Subcutaneous adipose tissue (tissue), 4 donors: ENCODE results near the gene LIMK1. TPM values are rescaled to one million over a fixed set of nuclear protein-coding genes. Genes with fewer than 3 reads are reported as not detected.

Experiments used
- total RNA-seq, 4 donors: library from RNA; depleted of rRNA; stranded (reverse); fragments of >200 nt; gene quantifications; one replicate each; pipeline ENCODE4 v1.1.0, GENCODE V29; 2016
- TF ChIP-seq, protein P1 (sequence below): fragments of 450-650 bp; IDR thresholded peaks from one replicate; pipeline ENCODE4 v1.5.1; 2016; ENCODE audit warnings: low read depth, mild to moderate bottlenecking, control low read depth, antibody characterized with exemption, moderate library complexity

Gene LIMK1
- total RNA-seq, 4 donors from 2014 or later = 6.4 to 37.6 (median 9.8) TPM

DNA sequence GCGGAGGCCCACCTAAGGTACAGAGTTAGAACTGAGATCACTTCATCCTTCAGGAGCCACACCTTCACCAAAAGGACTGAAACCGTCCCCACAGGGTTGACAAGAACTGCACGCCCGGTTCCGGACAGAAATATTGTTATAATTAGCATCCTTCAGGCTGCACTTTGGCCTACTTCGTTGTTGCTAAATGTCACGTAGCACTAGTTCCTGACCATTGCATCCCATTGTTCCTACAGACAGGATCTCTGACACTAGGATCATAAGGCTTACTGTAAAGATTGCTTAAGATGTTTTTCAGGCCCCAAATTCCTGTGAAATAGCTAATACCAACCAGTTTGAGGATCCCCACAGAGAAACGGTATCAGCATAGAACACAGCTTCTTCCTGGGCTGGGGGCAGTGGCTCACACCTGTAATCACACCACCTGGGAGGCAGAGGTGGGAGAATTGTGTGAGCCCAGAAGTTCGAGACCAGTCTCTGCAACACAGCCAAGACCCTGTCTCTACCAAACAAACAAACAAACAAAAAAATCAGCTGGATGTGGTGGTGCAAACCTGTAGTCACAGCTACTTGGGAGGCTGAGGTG, 72.3 kb downstream of the LIMK1 start:
- TF ChIP-seq, protein P1, sequence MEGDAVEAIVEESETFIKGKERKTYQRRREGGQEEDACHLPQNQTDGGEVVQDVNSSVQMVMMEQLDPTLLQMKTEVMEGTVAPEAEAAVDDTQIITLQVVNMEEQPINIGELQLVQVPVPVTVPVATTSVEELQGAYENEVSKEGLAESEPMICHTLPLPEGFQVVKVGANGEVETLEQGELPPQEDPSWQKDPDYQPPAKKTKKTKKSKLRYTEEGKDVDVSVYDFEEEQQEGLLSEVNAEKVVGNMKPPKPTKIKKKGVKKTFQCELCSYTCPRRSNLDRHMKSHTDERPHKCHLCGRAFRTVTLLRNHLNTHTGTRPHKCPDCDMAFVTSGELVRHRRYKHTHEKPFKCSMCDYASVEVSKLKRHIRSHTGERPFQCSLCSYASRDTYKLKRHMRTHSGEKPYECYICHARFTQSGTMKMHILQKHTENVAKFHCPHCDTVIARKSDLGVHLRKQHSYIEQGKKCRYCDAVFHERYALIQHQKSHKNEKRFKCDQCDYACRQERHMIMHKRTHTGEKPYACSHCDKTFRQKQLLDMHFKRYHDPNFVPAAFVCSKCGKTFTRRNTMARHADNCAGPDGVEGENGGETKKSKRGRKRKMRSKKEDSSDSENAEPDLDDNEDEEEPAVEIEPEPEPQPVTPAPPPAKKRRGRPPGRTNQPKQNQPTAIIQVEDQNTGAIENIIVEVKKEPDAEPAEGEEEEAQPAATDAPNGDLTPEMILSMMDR = no peak

DNA sequence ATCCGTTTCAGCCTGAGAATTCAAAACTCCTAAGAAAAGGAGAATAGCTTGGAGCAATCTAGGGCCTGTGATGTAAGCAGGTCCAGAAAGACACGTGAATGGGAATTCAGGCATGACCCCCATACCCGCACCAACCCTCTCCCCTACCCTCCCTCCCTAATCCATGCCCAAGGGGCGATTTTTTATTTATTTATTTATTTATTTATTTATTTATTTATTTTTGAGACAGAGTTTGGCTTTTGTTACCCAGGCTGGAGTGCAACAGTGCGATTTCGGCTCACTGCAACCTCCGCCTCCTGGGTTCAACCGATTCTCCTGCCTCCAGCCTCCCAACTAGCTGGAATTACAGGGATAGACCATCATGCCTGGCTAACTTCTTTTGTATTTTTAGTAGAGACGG, 74.0 kb downstream of the LIMK1 start:
- TF ChIP-seq, protein P1 = no peak

DNA sequence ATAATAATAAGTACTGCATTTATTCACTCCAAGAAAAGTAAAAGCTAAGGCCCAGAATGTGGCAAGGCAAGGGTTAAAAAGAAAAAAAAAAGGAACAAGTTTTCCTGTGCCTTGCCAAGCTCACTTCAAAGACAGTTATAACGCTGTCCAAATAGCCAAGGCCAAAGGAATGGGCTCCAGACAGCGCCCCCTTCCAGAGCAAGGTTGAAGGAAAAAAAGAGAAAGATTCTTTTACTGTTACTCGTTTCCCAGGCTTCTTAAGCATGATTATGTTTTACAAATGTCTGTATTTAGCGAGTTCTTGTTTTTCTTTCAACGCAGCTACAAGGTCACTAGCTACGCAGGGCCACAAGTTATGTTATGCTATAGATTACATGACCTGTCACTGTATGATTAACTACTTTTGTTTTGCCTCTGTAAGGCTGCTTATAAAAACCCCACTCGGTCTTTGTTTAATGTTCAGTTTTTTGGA, 81.4 kb downstream of the LIMK1 start:
- TF ChIP-seq, protein P1 = no peak

DNA sequence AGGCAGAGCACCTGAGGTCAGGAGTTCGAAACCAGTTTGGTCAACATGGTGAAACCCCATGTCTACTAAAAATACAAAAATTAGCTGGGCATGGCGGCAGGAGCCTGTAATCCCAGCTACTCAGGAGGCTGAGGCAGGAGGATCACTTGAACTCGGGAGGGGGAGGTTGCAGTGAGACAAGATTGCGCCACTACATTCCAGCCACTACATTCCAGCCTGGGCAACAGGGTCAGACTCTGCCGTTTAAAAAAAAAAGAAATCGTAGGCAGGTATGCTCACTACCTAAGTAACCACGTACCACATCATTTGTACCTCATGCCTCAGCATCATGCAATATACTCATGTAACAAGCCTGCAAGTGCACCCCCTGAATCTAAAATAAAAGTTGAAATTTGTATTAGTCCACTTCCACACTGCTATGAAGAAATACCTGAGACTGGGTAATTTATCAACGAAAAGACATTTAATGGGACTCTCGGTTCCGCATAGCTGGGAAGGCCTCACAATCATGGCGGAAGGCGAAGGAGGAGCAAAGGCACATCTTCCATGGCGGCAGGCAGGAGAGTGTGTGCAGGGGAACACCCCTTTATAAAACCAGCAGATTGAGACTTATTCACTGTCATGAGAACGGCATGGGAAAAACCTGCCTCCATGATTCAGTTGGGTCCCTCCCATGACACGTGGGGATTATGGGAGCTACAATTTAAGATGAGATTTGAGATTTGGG, 82.4 kb downstream of the LIMK1 start:
- TF ChIP-seq, protein P1 = no peak

Other genes starting within 250 kb of the LIMK1 start
- gene METTL27, start 241.3 kb upstream of the LIMK1 start, total RNA-seq = 1 to 10 TPM; 2.1 to 7.9 (median 2.4) TPM
- gene TMEM270, start 222.6 kb upstream of the LIMK1 start, total RNA-seq = not detected
- gene ELN, start 55.6 kb upstream of the LIMK1 start, total RNA-seq = 100 to 1,000 TPM in 2 of 4 donors, 10 to 100 TPM in 2; 29.6 to 224 (median 108) TPM
- 100 to 1,000 TPM; 146 to 204 (median 187) TPM for gene EIF4H, start 90.6 kb downstream of the LIMK1 start, total RNA-seq
- gene LAT2, start 126.2 kb downstream of the LIMK1 start, total RNA-seq = 10 to 100 TPM in 1 of 4 donors, 1 to 10 TPM in 3; 2.3 to 21.4 (median 5.5) TPM
- gene RFC2, start 170.6 kb downstream of the LIMK1 start, total RNA-seq = 10 to 100 TPM in 3 of 4 donors, 1 to 10 TPM in 1; 7.3 to 17.7 (median 11.7) TPM
- 10 to 100 TPM in 3 of 4 donors, 1 to 10 TPM in 1; 3.8 to 21.3 (median 12.9) TPM for gene CLIP2, start 205.6 kb downstream of the LIMK1 start, total RNA-seq